Occipital lobe (tissue), 2 donors: ENCODE results near the gene ATG7. TPM values are rescaled to one million over a fixed set of nuclear protein-coding genes. Genes with fewer than 3 reads are reported as not detected.
A peak's percentile ranks its signal among the peaks of the same experiment; 100 is the strongest.
"Not testable (repeated sequence)": the region's sequence is repeated elsewhere in the genome, so short reads cannot be mapped to it uniquely, and the experiment has no call there.

Source experiments
- DNase-seq: peaks from one replicate; lab custom pipeline; 2025; lab: John Stamatoyannopoulos, UW
- total RNA-seq: library from RNA; depleted of rRNA; stranded (reverse); fragments of >200 nt; gene quantifications from one replicate; pipeline ENCODE4 v1.2.3, GENCODE V29; 2014

Gene ATG7
- total RNA-seq, 1 donor from 2014 or later, result 22.6 TPM

- no peak for DNase-seq
Observed at GRCh38 chr3:11587766-11588165, 315.6 kb downstream of the ATG7 start.

- DNase-seq, result no peak
Observed at GRCh38 chr3:11588338-11588737, 316.1 kb downstream of the ATG7 start.

DNA sequence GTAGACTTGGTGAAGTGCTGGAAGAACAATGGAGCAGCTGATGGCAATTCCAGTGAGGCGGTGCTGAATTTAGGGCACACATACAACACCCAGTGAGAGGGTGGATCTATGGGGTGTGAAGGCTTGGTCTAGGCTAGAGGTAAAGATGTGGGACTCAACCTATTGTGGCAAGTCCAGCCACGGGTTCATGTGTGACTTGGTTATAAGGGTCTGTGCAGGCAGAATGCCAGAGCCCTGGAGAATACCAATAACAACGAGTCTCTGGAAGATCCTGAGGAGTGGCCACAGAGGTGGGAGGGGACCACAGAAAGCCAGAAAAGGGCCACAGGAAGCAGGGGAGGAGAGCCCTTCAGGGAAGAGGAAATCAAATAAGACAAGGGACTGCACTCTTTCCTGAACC is 316.6 kb downstream of the ATG7 start:
- no peak for DNase-seq

DNA sequence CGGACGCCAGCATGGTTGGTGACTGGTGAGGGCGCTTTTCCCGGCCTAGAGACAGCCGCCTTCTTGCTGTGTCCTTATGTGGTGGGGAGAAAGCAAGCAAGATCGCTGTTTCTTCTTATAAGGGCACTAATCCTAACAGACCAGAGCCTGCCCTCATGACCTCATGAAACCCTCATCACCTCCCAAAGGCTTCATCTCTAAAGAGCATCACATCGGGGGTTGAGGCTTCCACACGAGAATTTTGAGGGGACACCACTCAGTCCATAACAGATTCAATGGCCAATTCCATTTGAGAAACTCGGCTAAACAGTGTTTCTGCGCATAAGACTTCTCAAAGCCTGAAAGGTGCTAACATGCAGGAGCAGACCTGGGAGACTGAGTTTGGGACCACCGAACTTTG is 317.5 kb downstream of the ATG7 start:
- no peak for DNase-seq

DNA sequence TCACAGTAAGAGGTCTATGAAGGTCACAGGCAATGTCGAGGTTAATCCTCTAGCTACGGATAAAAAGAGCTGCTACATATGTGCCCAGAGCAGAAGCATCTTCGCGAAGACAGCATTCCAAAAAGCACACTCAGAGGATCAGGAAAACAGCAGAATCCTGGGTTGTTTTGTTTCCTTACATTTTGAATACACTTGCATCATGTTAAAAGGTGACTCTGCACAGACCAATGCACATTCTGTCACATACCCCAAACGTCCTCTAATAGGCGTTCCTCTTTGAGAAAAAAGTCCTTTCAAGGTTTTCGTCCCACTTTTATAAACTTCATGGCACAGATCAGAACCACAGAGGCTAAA is 318.8 kb downstream of the ATG7 start:
- DNase-seq, result no peak

DNA sequence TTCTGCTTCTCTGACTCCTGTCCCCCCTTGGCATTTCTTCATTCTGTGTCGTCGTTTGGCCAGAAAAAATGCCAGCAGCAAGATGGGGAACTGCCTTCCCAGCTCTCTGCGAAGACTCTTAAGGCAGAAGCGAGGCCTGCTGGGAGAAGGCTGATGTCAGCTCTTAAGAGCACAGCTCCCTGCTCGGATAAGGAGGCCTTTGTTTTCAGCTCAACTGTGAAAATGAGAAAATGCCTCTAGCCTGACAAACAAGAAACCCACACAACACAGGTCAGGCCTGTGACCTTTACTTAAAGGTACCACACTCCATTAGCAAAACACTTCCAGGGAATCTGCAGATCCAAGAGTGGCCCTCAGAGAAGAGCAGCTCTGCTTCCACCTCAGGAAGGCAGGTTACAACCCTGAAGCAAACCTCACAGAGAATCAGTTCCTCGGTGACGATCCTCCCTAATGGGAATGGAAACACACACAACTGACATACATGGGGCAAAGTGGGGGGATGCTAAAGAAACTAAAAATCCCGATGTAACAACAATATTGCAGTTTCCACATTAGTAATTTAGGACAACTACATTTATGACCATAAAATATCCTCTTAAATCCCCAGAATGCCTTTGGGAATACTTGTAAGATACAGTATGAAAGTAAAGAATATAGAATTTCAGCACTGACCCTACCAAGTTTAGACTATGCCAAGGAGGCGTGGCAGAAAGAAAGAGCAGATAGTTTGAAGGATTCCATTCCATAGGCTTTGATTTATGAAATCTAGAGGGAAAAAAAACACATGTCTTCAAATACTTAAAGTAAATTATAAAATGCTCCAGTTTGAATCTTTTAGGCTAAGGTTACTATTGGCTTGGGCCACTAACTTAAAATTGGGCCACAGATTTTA is 319.4 kb downstream of the ATG7 start:
- DNase-seq, result peak; percentile 54

GRCh38 chr3:11592445-11593298 is 320.5 kb downstream of the ATG7 start:
- no peak for DNase-seq

DNA sequence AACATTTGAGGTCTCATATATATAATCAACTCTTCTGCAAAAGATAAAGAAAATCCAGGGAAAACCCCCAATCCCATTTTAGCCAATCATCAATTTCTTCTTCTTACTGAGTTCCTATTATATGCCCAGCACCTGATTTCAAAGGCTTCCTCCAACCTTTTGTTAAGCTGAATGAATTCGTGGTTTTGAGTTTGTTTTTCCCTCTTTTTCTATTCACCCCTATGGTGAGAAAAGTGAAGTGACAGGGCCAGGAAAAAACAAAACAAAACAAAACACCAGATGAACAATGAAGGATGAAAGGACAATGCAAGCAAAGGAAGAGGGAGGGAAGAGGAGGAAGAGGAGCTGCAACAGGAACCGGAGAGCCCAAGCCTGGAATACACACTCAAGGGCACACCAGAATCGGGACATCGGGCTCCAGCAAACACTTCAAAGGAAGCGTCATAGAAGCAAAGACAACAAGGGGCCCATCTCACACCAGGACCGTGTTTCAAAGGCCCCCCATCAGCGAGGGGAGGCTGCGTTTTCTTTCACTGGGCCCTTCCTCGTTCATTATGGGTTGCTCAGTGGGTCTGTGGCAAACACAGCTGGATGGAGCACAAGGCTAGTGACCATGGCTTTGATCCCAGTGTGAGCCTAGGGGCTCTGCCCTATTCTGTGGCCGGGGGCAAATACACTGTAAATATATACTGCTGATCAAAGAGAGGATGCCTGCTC is 321.3 kb downstream of the ATG7 start:
- no peak for DNase-seq

GRCh38 chr3:11595024-11595423 is 322.8 kb downstream of the ATG7 start:
- DNase-seq, result not testable (repeated sequence)

DNA sequence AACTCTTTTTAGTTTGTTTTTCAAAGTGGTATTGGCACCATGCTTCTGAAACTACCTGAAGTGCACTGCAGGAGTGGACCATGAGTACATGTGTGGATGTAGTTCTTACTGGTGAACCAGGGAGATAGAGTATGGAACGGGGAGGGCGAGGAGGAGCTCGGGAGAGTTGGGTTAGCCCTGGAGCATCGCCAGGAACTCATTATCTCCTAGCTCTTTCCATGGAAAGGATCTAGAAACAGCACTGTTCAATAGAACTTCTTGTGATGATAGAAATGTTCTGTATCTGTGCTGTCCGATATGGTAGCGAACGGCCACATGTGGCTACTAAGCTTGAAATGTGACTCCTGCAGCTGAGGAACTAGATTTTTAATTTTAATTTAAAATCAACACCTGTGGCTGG is 324.2 kb downstream of the ATG7 start:
- no peak for DNase-seq

DNA sequence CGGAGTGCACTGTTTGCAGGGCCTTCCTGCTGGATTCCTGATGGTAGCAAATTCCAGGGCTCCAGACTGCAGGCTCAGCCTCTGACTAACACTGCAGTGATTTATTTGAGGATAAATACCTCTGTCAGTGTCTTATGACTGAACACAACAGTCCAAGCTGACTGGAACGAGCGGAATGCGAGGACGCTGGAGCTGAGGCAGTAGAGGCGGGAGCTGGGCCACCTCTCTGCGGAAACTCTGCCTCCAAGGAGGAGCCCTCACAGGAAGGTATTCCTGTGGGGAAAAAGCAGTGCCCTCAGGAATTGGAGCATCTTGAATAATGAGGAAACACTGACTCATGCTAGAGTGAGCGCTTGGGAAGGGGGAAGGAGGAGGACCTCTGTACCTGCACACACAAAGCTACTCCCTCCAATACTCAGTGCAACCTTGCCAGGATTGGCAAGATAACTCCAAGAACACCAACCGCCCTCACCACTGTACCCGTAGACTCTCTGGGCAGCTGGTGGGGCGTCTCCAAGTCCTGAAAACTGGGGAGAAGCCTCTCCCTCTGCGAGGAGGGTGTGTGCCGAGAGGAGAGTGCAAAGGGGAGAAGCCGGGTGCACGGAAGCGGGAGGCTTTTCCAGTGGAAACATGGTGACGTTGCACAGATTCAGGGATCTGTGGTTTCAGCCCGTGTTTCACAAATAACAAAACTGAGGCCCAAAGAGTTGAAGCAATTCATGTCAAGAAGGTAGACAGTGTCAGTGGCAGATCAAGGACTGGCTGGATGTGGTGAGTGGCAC is 328.5 kb downstream of the ATG7 start:
- DNase-seq, result peak; percentile 75

GRCh38 chr3:11601446-11602238 is 329.4 kb downstream of the ATG7 start:
- DNase-seq, result peak; percentile 13

DNA sequence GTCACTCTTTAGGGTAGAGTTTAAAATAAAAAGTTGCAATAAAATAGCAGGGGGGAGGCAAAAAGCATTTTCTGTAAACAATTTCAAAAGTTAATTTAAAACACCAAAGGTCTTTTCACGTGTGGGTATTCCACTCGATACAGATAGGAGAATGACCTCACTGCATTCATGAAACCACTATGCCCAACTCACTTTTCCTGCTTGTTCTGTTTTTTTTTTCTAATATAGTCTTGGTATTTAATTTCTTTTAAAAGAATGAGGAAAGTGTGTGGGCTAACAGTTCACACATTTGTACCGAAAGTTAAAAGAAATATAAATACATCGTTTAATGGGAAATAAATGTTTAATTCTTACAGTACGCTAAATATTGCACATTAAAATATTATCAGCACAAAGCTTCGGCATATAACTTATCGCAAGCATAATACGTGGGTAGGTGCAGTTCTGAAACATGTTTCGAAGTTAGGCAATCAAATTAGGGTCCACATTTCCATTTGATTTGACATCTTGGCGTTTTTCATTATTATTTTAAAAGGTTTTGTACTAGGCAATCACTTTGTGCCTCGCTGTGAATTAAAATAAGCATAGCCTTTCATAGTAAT is 330.1 kb downstream of the ATG7 start:
- DNase-seq, result no peak

DNA sequence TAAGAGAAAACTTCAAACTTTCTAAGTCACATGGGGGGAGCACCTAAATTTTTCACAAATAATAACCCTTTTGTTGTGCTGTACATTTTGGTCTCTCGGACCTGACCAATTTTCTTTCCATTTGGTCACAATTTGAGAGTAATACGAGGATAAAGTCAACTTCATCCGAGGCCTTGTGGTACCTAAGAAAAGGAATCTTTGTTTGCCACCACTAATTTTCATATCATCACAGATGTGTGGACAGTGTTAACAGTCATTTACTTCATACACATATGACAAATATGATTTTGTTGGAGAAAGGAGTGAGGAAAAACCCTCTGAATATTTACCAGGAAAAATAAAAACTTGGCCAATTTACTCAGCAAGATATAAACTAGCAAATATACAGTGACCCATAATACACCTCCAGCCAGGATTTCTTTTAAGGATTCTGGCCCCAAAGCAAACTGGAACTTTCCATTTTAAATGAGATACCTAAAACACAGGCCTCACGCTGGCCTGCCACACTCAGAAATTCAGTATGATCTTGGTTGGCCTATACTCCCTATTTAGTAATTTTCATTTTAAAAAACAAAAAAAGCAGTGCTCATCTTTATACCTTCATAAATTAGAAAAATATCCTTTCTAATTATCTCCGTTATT is 330.8 kb downstream of the ATG7 start:
- no peak for DNase-seq

- DNase-seq, result no peak
Observed at GRCh38 chr3:11603628-11604027, 331.4 kb downstream of the ATG7 start.

GRCh38 chr3:11604139-11604892 is 332.1 kb downstream of the ATG7 start:
- no peak for DNase-seq

DNA sequence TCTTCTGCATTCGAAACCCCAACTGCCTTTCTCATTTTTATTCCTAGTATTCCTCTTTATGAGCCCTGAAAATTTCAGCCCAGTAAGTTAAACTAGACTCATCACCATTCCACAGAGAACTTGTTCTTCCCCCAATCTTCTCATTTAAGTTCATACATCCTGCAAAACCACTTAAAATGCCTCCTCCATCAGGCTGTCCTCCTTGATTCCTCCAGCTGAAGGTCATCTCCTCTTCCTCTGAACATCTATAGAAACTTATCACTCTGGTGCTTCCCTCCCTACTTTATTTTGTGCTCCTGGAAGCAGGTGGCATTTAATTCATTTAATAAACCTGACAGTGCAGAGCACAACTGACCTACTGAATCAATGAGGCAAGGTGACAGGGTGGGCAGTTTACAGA is 333.2 kb downstream of the ATG7 start:
- no peak for DNase-seq

- no peak for DNase-seq
Observed at GRCh38 chr3:11606090-11606784, 334.0 kb downstream of the ATG7 start.
